HCT116 (cell line): ENCODE results near the gene TP53TG5. TPM values are rescaled to one million over a fixed set of nuclear protein-coding genes. Genes with fewer than 3 reads are reported as not detected.

Experiments used
- ATAC-seq: fragments of 200-7000 bp; cut with Tn5 transposase; 2 replicates; pipeline ENCODE4 v1.9.1; 2020; ENCODE audit warnings: mild to moderate bottlenecking, moderate library complexity
- BruUV-seq: library from RNA; stranded (reverse); fragments of 400-500 nt; replicated peaks from 2 replicates; lab custom pipeline; 2021; lab: Mats Ljungman, UMichigan
- CTCF ChIA-PET: fragments of 300-600 bp; sonication (Branson Sonifier 250); formaldehyde crosslinking; loops from one replicate; lab custom pipeline; 2021; ENCODE audit warnings: antibody characterized with exemption; lab: Charles Lee
- POLR2A ChIA-PET: fragments of 300-600, 350-600 bp; sonication (Branson Sonifier 250); formaldehyde crosslinking; loops from one replicate; lab custom pipeline; 2021; ENCODE audit warnings: antibody characterized with exemption; lab: Charles Lee
- RAD21 ChIA-PET, 2 experiments: fragments of 300-600 bp; sonication (Branson Sonifier 250); formaldehyde crosslinking; loops; one replicate each; lab custom pipeline; 2023; ENCODE audit warnings: low total read pairs in 2 of 2; ENCODE audit not compliant: uncharacterized antibody in 2 of 2, unreplicated experiment in 2 of 2, low non-redundant PET in 1 of 2; lab: Charles Lee
- DNase-seq: peaks from one replicate; pipeline ENCODE4 v3.0.0-alpha.2; 2010; ENCODE audit warnings: low read depth, low spot score
- H2AFZ ChIP-seq: fragments of 200-600 bp; shearing (Covaris generic), sonication (generic); 2 replicates; pipeline ENCODE4 v1.6.1; 2017; ENCODE audit warnings: low read depth, mixed run types, mixed read lengths, antibody characterized with exemption, low read length; ENCODE audit not compliant: poor library complexity, severe bottlenecking
- H3K27ac ChIP-seq: 2 replicates; pipeline ENCODE4 v1.5.1; 2012; ENCODE audit warnings: low read depth, low read length
- H3K27me3 ChIP-seq: fragments of 200-600 bp; sonication (generic); 2 replicates; pipeline ENCODE4 v1.6.1; 2016; ENCODE audit warnings: mixed run types, low read length, mixed read lengths; ENCODE audit not compliant: insufficient read depth
- H3K36me3 ChIP-seq, 2 experiments: fragments of 200-500 bp in 1 of 2; fragments of 200-600 bp in 1 of 2; sonication (Bioruptor generic) in 1 of 2; sonication (generic) in 1 of 2; 2 replicates each; pipeline versions ENCODE4 v1.5.1 to v1.6.1; 2014 to 2016; ENCODE audit warnings: low read length in 2 of 2, inconsistent platforms in 1 of 2, mixed read lengths in 1 of 2, mixed run types in 1 of 2; ENCODE audit not compliant: insufficient read depth in 2 of 2, control insufficient read depth in 1 of 2
- H3K4me1 ChIP-seq, 2 experiments: fragments of 200-600 bp in 1 of 2; sonication (generic) in 1 of 2; 2 replicates each; pipeline versions ENCODE4 v1.5.1 to v1.6.1; 2012 to 2017; ENCODE audit warnings: low read length in 2 of 2, inconsistent platforms in 1 of 2, mild to moderate bottlenecking in 1 of 2, mixed read lengths in 1 of 2, mixed run types in 1 of 2, moderate library complexity in 1 of 2; ENCODE audit not compliant: insufficient read depth in 2 of 2, control insufficient read depth in 1 of 2
- H3K4me2 ChIP-seq: fragments of 200-600 bp; sonication (generic); 2 replicates; pipeline ENCODE4 v1.6.1; 2017; ENCODE audit warnings: mixed run types, low read length, mixed read lengths
- H3K4me3 ChIP-seq, 2 experiments: fragments of 200-600 bp in 1 of 2; sonication (generic) in 1 of 2; replicated peaks in 1 of 2; 2 replicates each; pipeline ENCODE4 v1.5.1; 2011 to 2016; ENCODE audit warnings: low read length in 2 of 2, control low read depth in 1 of 2, low read depth in 1 of 2, mild to moderate bottlenecking in 1 of 2, mixed read lengths in 1 of 2, mixed run types in 1 of 2
- H3K79me2 ChIP-seq: fragments of 200-600 bp; sonication (generic); 2 replicates; pipeline ENCODE4 v1.6.1; 2017; ENCODE audit warnings: mild to moderate bottlenecking, mixed run types, low read length, moderate library complexity, mixed read lengths; ENCODE audit not compliant: insufficient read depth
- H3K9ac ChIP-seq: fragments of 200-600 bp; sonication (generic); 2 replicates; pipeline ENCODE4 v1.6.1; 2016; ENCODE audit warnings: low read length, mixed read lengths
- H3K9me2 ChIP-seq: fragments of 200-600 bp; sonication (generic), shearing (Covaris generic); 2 replicates; pipeline ENCODE4 v1.6.1; 2017; ENCODE audit warnings: mixed run types, mild to moderate bottlenecking, moderate library complexity; ENCODE audit not compliant: insufficient read depth
- H3K9me3 ChIP-seq, 2 experiments: fragments of 200-500 bp in 1 of 2; fragments of 200-600 bp in 1 of 2; sonication (Bioruptor generic) in 1 of 2; sonication (generic) in 1 of 2; 2 replicates each; pipeline ENCODE4 v1.6.1; 2014 to 2017; ENCODE audit warnings: low read length in 2 of 2, mixed read lengths in 2 of 2, inconsistent platforms in 1 of 2, low read depth in 1 of 2, mild to moderate bottlenecking in 1 of 2, mixed run types in 1 of 2, moderate library complexity in 1 of 2; ENCODE audit not compliant: control insufficient read depth in 1 of 2, insufficient read depth in 1 of 2
- H4K20me1 ChIP-seq: fragments of 200-600 bp; sonication (generic), shearing (Covaris generic); 2 replicates; pipeline ENCODE4 v1.6.1; 2017; ENCODE audit warnings: mixed run types, mild to moderate bottlenecking, moderate library complexity; ENCODE audit not compliant: insufficient read depth
- CEBPB ChIP-seq: IDR thresholded peaks from 2 replicates; pipeline ENCODE4 v1.6.1; 2012; ENCODE audit warnings: low read depth
- POLR2A ChIP-seq: IDR thresholded peaks from 2 replicates; pipeline ENCODE4 v1.7.0; 2011; ENCODE audit warnings: borderline replicate concordance; ENCODE audit not compliant: insufficient read depth, insufficient read length; ENCODE audit errors: extremely low read depth
- POLR2AphosphoS5 ChIP-seq: IDR thresholded peaks from 2 replicates; pipeline ENCODE4 v1.6.1; 2011; ENCODE audit warnings: mild to moderate bottlenecking, low read depth, low read length, moderate library complexity
- SP1 ChIP-seq: IDR thresholded peaks from 2 replicates; pipeline ENCODE4 v1.6.1; 2012; ENCODE audit warnings: low read depth
- intact Hi-C: fragments of 100-400 bp; cut with micrococcal nuclease; formaldehyde crosslinking; loops from 2 replicates; pipeline ENCODE4 v1.10.0; 2022
- total RNA-seq: library from RNA; stranded (reverse); gene quantifications from one replicate; pipeline ENCODE4 v1.2.1, GENCODE V29; 2021; ENCODE audit not compliant: unreplicated experiment
- TF ChIP-seq, protein P1 (sequence below), 3 experiments: fragments of 200-600 bp in 1 of 3; sonication (generic) in 1 of 3; IDR thresholded peaks in 2 of 3; conservative IDR thresholded peaks in 1 of 3; 2 replicates each; pipeline ENCODE4 v1.5.1; 2012 to 2017; ENCODE audit warnings: low read depth in 2 of 3, low read length in 2 of 3, antibody characterized with exemption in 1 of 3, borderline replicate concordance in 1 of 3, control low read depth in 1 of 3, mild to moderate bottlenecking in 1 of 3, mixed read lengths in 1 of 3, mixed run types in 1 of 3, moderate library complexity in 1 of 3; ENCODE audit not compliant: insufficient read depth in 1 of 3

TP53TG5 gene
- total RNA-seq, 1 experiment from 2014 or later, result 0.76 TPM

DNA sequence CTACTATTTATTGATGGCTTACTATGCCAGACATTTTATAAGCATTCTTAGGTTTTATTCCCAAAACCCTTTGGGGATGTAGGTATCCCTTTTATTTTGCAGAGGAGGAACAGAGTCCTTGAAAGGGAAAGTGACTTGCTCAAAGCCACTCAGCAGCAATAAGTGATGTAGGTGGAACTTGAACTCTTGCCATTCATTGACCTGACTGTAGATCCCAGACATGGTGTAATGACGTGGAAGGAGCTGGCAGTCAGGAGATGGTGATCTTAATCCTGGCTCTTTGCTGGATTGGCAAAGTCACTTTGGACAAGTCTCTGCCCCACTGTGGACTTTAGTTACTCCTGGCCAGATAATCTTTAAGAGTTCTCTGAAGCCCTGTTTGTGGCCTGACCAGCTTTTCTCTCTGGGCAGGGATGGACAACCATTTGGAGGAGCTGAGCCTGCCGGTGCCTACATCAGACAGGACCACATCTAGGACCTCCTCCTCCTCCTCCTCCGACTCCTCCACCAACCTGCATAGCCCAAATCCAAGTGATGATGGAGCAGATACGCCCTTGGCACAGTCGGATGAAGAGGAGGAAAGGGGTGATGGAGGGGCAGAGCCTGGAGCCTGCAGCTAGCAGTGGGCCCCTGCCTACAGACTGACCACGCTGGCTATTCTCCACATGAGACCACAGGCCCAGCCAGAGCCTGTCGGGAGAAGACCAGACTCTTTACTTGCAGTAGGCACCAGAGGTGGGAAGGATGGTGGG, 31.6 kb upstream of the TP53TG5 start:
- DNase-seq (no peak), ATAC-seq (no peak)
- intact Hi-C loops, result no loop called here
- no peak overlapping the region for H3K4me2 ChIP-seq
- H3K27ac ChIP-seq, result no peak overlapping the region
- H3K27me3 ChIP-seq, result no peaks in the 10 kb centered on the region
- ChIA-PET POLR2A (interaction anchor here (0.8 kb wide), 1 partner anchor 27 kb away, joined by 3 read pairs; no protein-coding TSS in a partner anchor), CTCF (no interaction called here), RAD21 (no interaction called here)
- H4K20me1 ChIP-seq, result no peaks in the 10 kb centered on the region
- no TSS peak for BruUV-seq
- H2AFZ ChIP-seq, result no peak overlapping the region
- peaks cover 15% of the 10 kb centered on the region; the same call in 1 of the 2 replicates for H3K79me2 ChIP-seq
- H3K36me3 ChIP-seq, result peaks cover 8 to 11% of the 10 kb centered on the region in 2 experiments; a peak in 2 of 4 replicates
- H3K4me3 ChIP-seq, result no peak overlapping the region
- no peaks in the 10 kb centered on the region for H3K9me2 ChIP-seq
- H3K4me1 ChIP-seq, result peaks cover 5 to 24% of the 10 kb centered on the region in 2 experiments; a peak in 3 of 4 replicates
- H3K9me3 ChIP-seq, result no peaks in the 10 kb centered on the region
- TF ChIP-seq CEBPB (no peak), SP1 (no peak), POLR2A (no peak), POLR2AphosphoS5 (no peak)
- TF ChIP-seq, protein P1, sequence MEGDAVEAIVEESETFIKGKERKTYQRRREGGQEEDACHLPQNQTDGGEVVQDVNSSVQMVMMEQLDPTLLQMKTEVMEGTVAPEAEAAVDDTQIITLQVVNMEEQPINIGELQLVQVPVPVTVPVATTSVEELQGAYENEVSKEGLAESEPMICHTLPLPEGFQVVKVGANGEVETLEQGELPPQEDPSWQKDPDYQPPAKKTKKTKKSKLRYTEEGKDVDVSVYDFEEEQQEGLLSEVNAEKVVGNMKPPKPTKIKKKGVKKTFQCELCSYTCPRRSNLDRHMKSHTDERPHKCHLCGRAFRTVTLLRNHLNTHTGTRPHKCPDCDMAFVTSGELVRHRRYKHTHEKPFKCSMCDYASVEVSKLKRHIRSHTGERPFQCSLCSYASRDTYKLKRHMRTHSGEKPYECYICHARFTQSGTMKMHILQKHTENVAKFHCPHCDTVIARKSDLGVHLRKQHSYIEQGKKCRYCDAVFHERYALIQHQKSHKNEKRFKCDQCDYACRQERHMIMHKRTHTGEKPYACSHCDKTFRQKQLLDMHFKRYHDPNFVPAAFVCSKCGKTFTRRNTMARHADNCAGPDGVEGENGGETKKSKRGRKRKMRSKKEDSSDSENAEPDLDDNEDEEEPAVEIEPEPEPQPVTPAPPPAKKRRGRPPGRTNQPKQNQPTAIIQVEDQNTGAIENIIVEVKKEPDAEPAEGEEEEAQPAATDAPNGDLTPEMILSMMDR (IDR thresholded peaks at IDR 0.05 in 2 of 3, conservative IDR thresholded peaks at IDR 0.05 in 1 of 3; ENCODE audit: borderline replicate concordance in 1 of 3, insufficient read depth in 1 of 3, low read depth in 2 of 3, low read length in 2 of 3), result no peak
- H3K9ac ChIP-seq, result no peak overlapping the region
